ENCODE measurements around the gene PIK3R2. TPM values are rescaled to one million over a fixed set of nuclear protein-coding genes. Genes with fewer than 3 reads are reported as not detected.

Gene PIK3R2
- total and polyA plus RNA-seq, 2 of the 4 experiments (the other 2 are of a cell fraction) = 12.2 to 25.1 TPM

DNA sequence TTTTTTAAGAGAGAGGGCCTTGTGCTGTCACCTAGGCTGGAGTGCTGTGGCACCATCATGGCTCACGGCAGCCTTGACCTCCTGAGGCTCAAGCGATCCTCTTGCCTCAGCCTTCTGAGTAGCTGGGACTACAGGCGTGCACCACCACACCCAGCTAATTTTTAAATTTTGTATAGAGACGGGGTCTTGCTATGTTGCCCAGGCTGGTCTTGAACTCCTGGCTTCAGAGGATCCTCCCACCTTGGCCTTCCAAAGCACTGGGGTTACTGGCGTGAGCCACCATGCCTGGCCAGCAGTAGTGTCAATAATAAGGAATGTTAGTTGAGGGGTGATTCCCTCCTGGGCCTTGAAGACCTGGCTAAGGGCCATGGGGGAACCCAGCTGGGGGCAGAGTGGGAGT, 31.8 kb upstream of the PIK3R2 start:
- Histone ChIP-seq H2BK5ac (ENCODE audit: low read depth, low read length, poor library complexity, severe bottlenecking) (no peak overlapping the region), H3K36me3 (ENCODE audit: control insufficient read depth, insufficient read depth, low read length) (peaks cover 34% of the 10 kb centered on the region), H3K9me3 (ENCODE audit: control insufficient read depth, insufficient read depth, low read length) (no peaks in the 10 kb centered on the region), H2BK15ac (ENCODE audit: low read depth, low read length) (no peak overlapping the region), H3K9me1 (ENCODE audit: insufficient read depth, low read length) (peaks cover 6% of the 10 kb centered on the region; the same call in 1 of the 2 replicates), H3K9ac (ENCODE audit: low read depth, low read length) (no peak overlapping the region), H2AK5ac (ENCODE audit: low read depth, low read length) (no peak overlapping the region), H2AK9ac (replicated peaks; ENCODE audit: low read depth, low read length, poor library complexity) (no peak overlapping the region), H3K23ac (ENCODE audit: low read depth, low read length) (no peak overlapping the region), H4K20me1 (ENCODE audit: insufficient read depth, low read length) (peaks cover 2% of the 10 kb centered on the region; the same call in 1 of the 2 replicates), H2BK120ac (ENCODE audit: low read depth, low read length) (no peak overlapping the region), H4K8ac (ENCODE audit: low read depth in 2 of 2, low read length in 2 of 2) (no peak overlapping the region), H3K4ac (ENCODE audit: low read depth, low read length) (no peak overlapping the region), H3K27ac (ENCODE audit: insufficient read depth, low read length) (no peak overlapping the region), H2BK20ac (ENCODE audit: low read depth, low read length) (no peak overlapping the region), H3K4me1 (ENCODE audit: control insufficient read depth, insufficient read depth, low read length) (peaks cover 13% of the 10 kb centered on the region), H3K4me2 (ENCODE audit: low read depth, low read length) (no peak overlapping the region), H3K56ac (ENCODE audit: extremely low read depth, insufficient read depth, low read length) (no peak overlapping the region), H2AFZ (replicated peaks; ENCODE audit: low read length, poor library complexity) (no peak overlapping the region), H3K79me1 (ENCODE audit: low read depth in 1 of 2, low read length in 2 of 2) (peaks cover 6 to 14% of the 10 kb centered on the region in 2 experiments; a peak in 2 of 4 replicates), H4K5ac (ENCODE audit: low read depth, low read length) (no peak overlapping the region), H3K4me3 (ENCODE audit: insufficient read depth, low read depth, low read length) (no peak overlapping the region), H3K27me3 (ENCODE audit: control insufficient read depth, insufficient read depth, low read length) (no peaks in the 10 kb centered on the region), H3K14ac (replicated peaks; ENCODE audit: low read depth, low read length) (no peak overlapping the region), H4K91ac (ENCODE audit: insufficient read depth, low read depth, low read length) (no peak overlapping the region), H3K18ac (ENCODE audit: low read depth, low read length) (no peak overlapping the region)
- no peak for ATAC-seq (ENCODE audit: low read depth)
- POLR2A ChIA-PET (ENCODE audit: unreplicated experiment) = no interaction called here
- DNase-seq = no peak
- BruUV-seq (replicated peaks) = no TSS peak
- intact Hi-C loops (cut with micrococcal nuclease) (no loop called here), in situ Hi-C loops (cut with MboI; ENCODE audit: low sequenced_read_pairs) (no loop called here), dilution Hi-C loops (cut with HindIII; ENCODE audit: low sequenced_read_pairs, unreplicated experiment) (no loop called here)
- TF ChIP-seq RFX5 (IDR thresholded peaks at IDR 0.05; ENCODE audit: low read depth, low read length) (no peak), RAD21 (IDR thresholded peaks at IDR 0.05; ENCODE audit: low read length) (no peak)
- CTCF ChIA-PET = no interaction called here
- no CpG with 5 or more reads among the region's 5 CpGs for WGBS, 2 experiments (ENCODE audit: extremely low coverage in 2 of 2, insufficient read length in 1 of 2)
